Sigmoid colon (tissue), 7 donors: ENCODE data around the gene ERMAP. TPM values are rescaled to one million over a fixed set of nuclear protein-coding genes. Genes with fewer than 3 reads are reported as not detected.
A peak's percentile ranks its signal among the peaks of the same experiment; 100 is the strongest.

Experiments used
- DNase-seq: peaks from one replicate; pipeline ENCODE4 v3.0.0-alpha.2; 2019
- H3K27ac ChIP-seq, 4 donors: fragments of 200-600 bp; sonication (generic); one replicate each; pipeline ENCODE4 v1.5.1; 2016 to 2019; ENCODE audit warnings: mild to moderate bottlenecking in 1 of 4
- H3K27me3 ChIP-seq, 3 donors: fragments of 200-600 bp; sonication (generic); one replicate each; pipeline ENCODE4 v1.5.1; 2019; ENCODE audit warnings: mild to moderate bottlenecking in 1 of 3
- H3K36me3 ChIP-seq, 4 donors: fragments of 200-600 bp; sonication (generic); one replicate each; pipeline ENCODE4 v1.5.1; 2016 to 2019
- H3K4me1 ChIP-seq, 4 donors: fragments of 200-600 bp; sonication (generic); one replicate each; pipeline ENCODE4 v1.5.1; 2017 to 2019
- H3K4me3 ChIP-seq, 4 donors: fragments of 200-600 bp; sonication (generic); one replicate each; pipeline ENCODE4 v1.5.1; 2017 to 2019; ENCODE audit warnings: mild to moderate bottlenecking in 2 of 4, moderate library complexity in 1 of 4
- H3K9me3 ChIP-seq, 4 donors: fragments of 200-600 bp in 3 of 4; sonication (generic) in 3 of 4; one replicate each; pipeline versions ENCODE4 v1.5.1 to v1.6.1; 2013 to 2019
- EP300 ChIP-seq, 4 donors: sonication (generic); formaldehyde crosslinking; IDR thresholded peaks; one replicate each; pipeline ENCODE4 v1.6.1; 2017; ENCODE audit warnings: antibody characterized with exemption in 4 of 4
- POLR2A ChIP-seq, 2 donors: fragments of 450-650 bp; IDR thresholded peaks; one replicate each; pipeline ENCODE4 v1.6.1; 2016; ENCODE audit warnings: antibody characterized with exemption in 2 of 2, mild to moderate bottlenecking in 2 of 2, moderate library complexity in 2 of 2
- POLR2AphosphoS5 ChIP-seq, 4 donors: sonication (generic); formaldehyde crosslinking; IDR thresholded peaks; one replicate each; pipeline ENCODE4 v1.6.1; 2017; ENCODE audit warnings: antibody characterized with exemption in 4 of 4
- WGBS, 2 donors: extraction: QIAGEN DNeasy Blood & Tissue Kit; methylation state at CpG; one replicate each; pipeline ENCODE4 v1.1.7; 2013; 5-methylcytosine and 5-hydroxymethylcytosine counted together
- intact Hi-C: fragments of 100-400 bp; cut with DNase I; formaldehyde crosslinking; loops from one replicate; pipeline ENCODE4 v1.15.1; 2023
- polyA plus RNA-seq, 3 donors: library from polyadenylated mRNA; stranded (reverse); fragments of 200-250 nt; gene quantifications; one replicate each; pipeline ENCODE4 v1.2.3, GENCODE V29; 2013
- total RNA-seq, 4 donors: library from RNA; depleted of rRNA; stranded (reverse); fragments of >200 nt; gene quantifications; one replicate each; pipeline ENCODE4 v1.1.0, GENCODE V29; 2016
- TF ChIP-seq, protein P1 (sequence below), 4 experiments: fragments of 450-650 bp in 3 of 4; fragments of 200-600 bp in 1 of 4; IDR thresholded peaks; one replicate each; pipeline ENCODE4 v1.5.1; 2016 to 2019; ENCODE audit warnings: antibody characterized with exemption in 4 of 4, mild to moderate bottlenecking in 3 of 4, moderate library complexity in 2 of 4
- donor health status: healthy with polysubstance abuse.
- donor health status: Bipolar disorder and iron deficiency.
- donor health status: healthy.

The ERMAP gene, protein sequence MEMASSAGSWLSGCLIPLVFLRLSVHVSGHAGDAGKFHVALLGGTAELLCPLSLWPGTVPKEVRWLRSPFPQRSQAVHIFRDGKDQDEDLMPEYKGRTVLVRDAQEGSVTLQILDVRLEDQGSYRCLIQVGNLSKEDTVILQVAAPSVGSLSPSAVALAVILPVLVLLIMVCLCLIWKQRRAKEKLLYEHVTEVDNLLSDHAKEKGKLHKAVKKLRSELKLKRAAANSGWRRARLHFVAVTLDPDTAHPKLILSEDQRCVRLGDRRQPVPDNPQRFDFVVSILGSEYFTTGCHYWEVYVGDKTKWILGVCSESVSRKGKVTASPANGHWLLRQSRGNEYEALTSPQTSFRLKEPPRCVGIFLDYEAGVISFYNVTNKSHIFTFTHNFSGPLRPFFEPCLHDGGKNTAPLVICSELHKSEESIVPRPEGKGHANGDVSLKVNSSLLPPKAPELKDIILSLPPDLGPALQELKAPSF
- 10 to 100 TPM in 2 of 4 donors, 1 to 10 TPM in 2; 7.9 to 18.6 (median 11.9) TPM for total RNA-seq
- 10 to 100 TPM in 1 of 3 donors, 1 to 10 TPM in 2; 3.5 to 12.0 (median 6.3) TPM for polyA plus RNA-seq

DNA sequence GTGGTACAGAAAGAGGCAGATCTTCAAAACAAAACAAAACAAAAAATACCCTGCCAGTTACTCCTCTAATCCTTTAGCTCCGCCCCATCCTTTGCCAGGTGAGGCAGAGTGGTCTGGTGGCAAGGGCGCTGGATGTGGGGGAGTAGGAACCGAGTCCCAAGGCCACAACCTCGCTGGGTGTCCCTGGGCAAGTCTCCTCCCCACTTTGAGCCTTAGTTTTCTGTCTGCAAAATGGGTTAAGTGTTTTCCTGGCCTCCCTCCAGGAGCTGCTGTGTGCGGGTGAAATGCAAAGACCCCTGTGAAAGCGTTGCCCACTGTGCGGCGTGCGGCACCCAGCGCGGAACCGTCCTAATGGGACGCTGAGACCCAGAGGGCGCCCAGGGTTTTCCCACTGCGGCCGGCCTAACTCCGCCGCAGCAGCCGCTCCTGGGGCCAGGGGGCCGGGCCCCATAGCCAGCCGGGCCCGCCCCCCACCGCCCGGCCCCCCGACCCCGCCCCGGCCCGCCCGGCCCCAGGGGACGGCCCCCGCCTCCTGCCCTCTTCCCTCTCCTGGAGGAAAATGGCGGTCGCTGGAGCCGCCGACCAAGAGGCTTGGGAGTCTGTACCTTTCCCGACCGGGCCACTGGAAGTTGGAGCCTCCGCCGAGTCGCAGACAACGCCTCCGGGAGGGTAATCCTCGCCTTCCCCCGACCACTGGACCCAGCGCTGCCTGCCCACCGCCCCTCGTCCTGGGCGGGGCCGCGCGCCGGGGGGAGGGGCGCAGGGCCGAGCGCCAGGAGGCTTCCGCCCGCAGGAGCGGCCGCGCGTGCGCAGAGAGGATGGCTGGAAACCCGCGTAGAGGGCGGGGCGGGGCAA lies at the start of gene ERMAP, which contains the start of gene SVBP:
Gene ERMAP, plus strand, starts transcription at position 538 of the 855 bp plus-strand sequence. CDS start 13,327 bp downstream, outside the sequence.
Gene SVBP, minus strand, starts transcription at position 813 of the 855 bp plus-strand sequence. CDS start 853 bp downstream, outside the sequence.
- TF ChIP-seq, protein P1, sequence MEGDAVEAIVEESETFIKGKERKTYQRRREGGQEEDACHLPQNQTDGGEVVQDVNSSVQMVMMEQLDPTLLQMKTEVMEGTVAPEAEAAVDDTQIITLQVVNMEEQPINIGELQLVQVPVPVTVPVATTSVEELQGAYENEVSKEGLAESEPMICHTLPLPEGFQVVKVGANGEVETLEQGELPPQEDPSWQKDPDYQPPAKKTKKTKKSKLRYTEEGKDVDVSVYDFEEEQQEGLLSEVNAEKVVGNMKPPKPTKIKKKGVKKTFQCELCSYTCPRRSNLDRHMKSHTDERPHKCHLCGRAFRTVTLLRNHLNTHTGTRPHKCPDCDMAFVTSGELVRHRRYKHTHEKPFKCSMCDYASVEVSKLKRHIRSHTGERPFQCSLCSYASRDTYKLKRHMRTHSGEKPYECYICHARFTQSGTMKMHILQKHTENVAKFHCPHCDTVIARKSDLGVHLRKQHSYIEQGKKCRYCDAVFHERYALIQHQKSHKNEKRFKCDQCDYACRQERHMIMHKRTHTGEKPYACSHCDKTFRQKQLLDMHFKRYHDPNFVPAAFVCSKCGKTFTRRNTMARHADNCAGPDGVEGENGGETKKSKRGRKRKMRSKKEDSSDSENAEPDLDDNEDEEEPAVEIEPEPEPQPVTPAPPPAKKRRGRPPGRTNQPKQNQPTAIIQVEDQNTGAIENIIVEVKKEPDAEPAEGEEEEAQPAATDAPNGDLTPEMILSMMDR (IDR thresholded peaks at IDR 0.05), result no peak
- TF ChIP-seq POLR2A (IDR thresholded peaks at IDR 0.05), result no peak
- peak; percentile 7 to 72 (median 55) for TF ChIP-seq POLR2AphosphoS5 (IDR thresholded peaks at IDR 0.05)
- TF ChIP-seq EP300 (IDR thresholded peaks at IDR 0.05), result no peak
- H3K9me3 ChIP-seq, result no peaks in the 10 kb centered on the region
- no peaks in the 10 kb centered on the region for H3K27me3 ChIP-seq
- H3K4me3 ChIP-seq, result peak within 1 kb of the TSS; percentile 66 to 82 (median 77)
- DNase-seq, result peak; percentile 95
- peak within 1 kb of the TSS; percentile 96 to 98 (median 98) for H3K27ac ChIP-seq
- no peaks in the 10 kb centered on the region for H3K36me3 ChIP-seq
- H3K4me1 ChIP-seq, result peaks cover 0 to 21% (median 14%) of the 10 kb centered on the region in 4 donors
- WGBS, 2 donors, result 1% methylated on average over 66 of the region's 66 CpGs
- intact Hi-C loops, result loop anchor here (1.0 to 2.0 kb wide), 3 partner anchors 29 to 108 kb away; partner anchors contain the start of genes C1orf50, P3H1 and ZNF691

DNA sequence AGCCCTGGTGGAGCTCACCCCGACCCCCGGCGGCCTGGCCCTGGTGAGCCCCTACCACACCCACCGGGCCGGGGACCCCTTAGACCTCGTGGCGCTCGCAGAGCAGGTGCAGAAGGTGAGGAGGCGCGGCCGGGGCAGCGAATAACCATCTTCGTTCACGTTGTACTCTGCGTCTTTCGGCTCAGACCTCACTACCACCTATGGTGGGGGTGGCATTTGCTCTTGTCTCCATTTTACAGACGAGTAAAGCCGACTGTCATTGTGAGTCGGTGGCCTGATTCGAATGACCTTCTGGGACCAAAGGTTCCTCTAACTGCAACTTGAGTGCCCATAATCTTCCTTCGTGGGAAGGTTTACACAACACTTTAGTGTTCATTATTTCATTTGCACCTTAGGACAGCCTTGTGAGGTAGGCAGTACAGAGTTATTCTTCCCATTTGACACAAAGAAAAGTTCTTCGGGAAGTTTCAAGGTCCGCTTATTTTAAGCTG lies 49.4 kb upstream of the ERMAP start:
- Histone ChIP-seq H3K4me1 (peaks cover 0 to 45% (median 40%) of the 10 kb centered on the region in 4 donors), H3K4me3 (peak overlapping the region; percentile 91 to 98 (median 94)), H3K9me3 (no peaks in the 10 kb centered on the region), H3K27ac (peak overlapping the region; percentile 90 to 95 (median 94)), H3K27me3 (no peaks in the 10 kb centered on the region), H3K36me3 (peaks cover 0 to under 1% (median 0%) of the 10 kb centered on the region in 4 donors)
- DNase-seq, result no peak
- TF ChIP-seq EP300 (IDR thresholded peaks at IDR 0.05) (no peak), POLR2AphosphoS5 (IDR thresholded peaks at IDR 0.05) (no peak), POLR2A (IDR thresholded peaks at IDR 0.05) (no peak)
- TF ChIP-seq, protein P1 (IDR thresholded peaks at IDR 0.05), result no peak
- intact Hi-C loops, result loop anchor here (1.0 to 10.0 kb wide), 9 partner anchors 49 to 433 kb away; partner anchors contain the start of genes CFAP57, EBNA1BP2, FOXJ3 and PPIH
- WGBS, 2 donors, result 1 to 3% methylated on average over 23 of the region's 23 CpGs

DNA sequence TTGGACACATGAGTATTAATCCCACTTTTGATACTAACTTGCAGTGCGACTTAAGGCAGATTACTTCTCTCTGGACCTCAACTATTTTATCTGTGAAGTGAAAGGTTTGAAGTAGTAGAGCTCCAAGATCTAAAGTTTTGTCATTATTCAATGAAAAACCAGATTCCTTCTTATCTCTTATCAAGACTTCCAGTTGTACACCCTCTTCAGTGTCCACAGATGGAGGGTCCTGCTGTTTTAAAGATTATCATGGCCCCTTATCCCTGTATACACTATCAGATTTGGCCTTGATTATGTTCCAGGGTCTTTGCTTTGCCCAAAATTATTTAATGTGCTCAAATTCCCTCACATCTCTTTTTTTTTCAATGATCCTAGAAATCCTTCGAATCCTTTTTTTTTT lies 48.8 kb upstream of the ERMAP start:
- WGBS, 2 donors, result 83 to 91% methylated on average over 2 of the region's 2 CpGs
- intact Hi-C loops, result loop anchor here (5.0 to 10.0 kb wide), 4 partner anchors 111 to 433 kb away; partner anchors contain the start of genes FOXJ3 and PPIH
- TF ChIP-seq POLR2A (IDR thresholded peaks at IDR 0.05) (no peak), POLR2AphosphoS5 (IDR thresholded peaks at IDR 0.05) (no peak), EP300 (IDR thresholded peaks at IDR 0.05) (no peak)
- TF ChIP-seq, protein P1 (IDR thresholded peaks at IDR 0.05), result no peak
- no peak for DNase-seq
- Histone ChIP-seq H3K4me1 (peaks cover 0 to 45% (median 40%) of the 10 kb centered on the region in 4 donors), H3K27me3 (no peaks in the 10 kb centered on the region), H3K9me3 (no peaks in the 10 kb centered on the region), H3K36me3 (peaks cover 0 to 3% (median 0%) of the 10 kb centered on the region in 4 donors), H3K27ac (peak overlapping the region in 1 of 4 donors; percentile 94), H3K4me3 (peak overlapping the region; percentile 91 to 98 (median 94))

DNA sequence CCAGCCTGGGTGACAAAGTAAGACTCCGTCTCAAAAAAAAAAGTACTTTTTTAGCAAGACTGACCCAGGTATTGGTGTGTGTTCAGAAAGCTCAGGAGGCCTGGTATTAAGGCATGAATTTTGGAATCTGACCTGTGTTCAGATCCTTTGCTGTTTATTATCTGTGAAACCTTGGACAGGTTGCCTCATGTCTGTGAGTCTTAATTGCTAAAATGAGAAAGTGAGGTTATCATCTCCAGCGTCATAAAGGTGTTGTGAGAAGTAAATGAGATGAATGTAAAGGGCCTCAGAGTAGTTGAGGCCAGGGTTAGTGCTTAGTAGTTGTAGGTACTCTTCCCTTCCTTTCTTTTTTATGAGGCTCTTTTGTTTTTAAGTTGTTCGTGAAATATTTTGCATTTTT lies 47.1 kb upstream of the ERMAP start:
- TF ChIP-seq POLR2A (IDR thresholded peaks at IDR 0.05) (no peak), POLR2AphosphoS5 (IDR thresholded peaks at IDR 0.05) (no peak), EP300 (IDR thresholded peaks at IDR 0.05) (no peak)
- TF ChIP-seq, protein P1 (IDR thresholded peaks at IDR 0.05), result no peak
- H3K27ac ChIP-seq, result no peak overlapping the region

More for the DNA sequence above, 47.1 kb upstream of the ERMAP start:
- Histone ChIP-seq H3K4me3 (no peak overlapping the region), H3K27me3 (no peaks in the 10 kb centered on the region), H3K36me3 (peaks cover under 1 to 15% (median 6%) of the 10 kb centered on the region in 4 donors), H3K9me3 (no peaks in the 10 kb centered on the region), H3K4me1 (peaks cover 0 to 35% (median 31%) of the 10 kb centered on the region in 4 donors)
- intact Hi-C loops, result loop anchor here (5.0 to 10.0 kb wide), 4 partner anchors 113 to 435 kb away; partner anchors contain the start of genes FOXJ3 and PPIH
- 93 to 95% methylated on average over 3 of the region's 3 CpGs for WGBS, 2 donors
- DNase-seq, result no peak
